Panc1 (cell line): ENCODE measurements around the gene MAP2K3. TPM values are rescaled to one million over a fixed set of nuclear protein-coding genes. Genes with fewer than 3 reads are reported as not detected.

Source experiments
- ATAC-seq: fragments of 200-7000 bp; cut with Tn5 transposase; 2 replicates; pipeline ENCODE4 v1.9.1; 2020; ENCODE audit warnings: mild to moderate bottlenecking, moderate library complexity
- BruUV-seq: library from RNA; stranded (reverse); fragments of 400-500 nt; replicated peaks from 2 replicates; lab custom pipeline; 2021; lab: Mats Ljungman, UMichigan
- CTCF ChIA-PET: fragments of 300-600 bp; sonication (Branson Sonifier 250); formaldehyde crosslinking; loops from one replicate; lab custom pipeline; 2022; ENCODE audit warnings: antibody characterized with exemption; lab: Charles Lee
- POLR2A ChIA-PET: fragments of 300-600 bp; sonication (Branson Sonifier 250); formaldehyde crosslinking; loops from one replicate; lab custom pipeline; 2022; ENCODE audit warnings: antibody characterized with exemption; lab: Charles Lee
- DNase-seq: peaks from one replicate; pipeline ENCODE4 v3.0.0-alpha.2; 2010; ENCODE audit warnings: low read depth, low spot score
- H3K27ac ChIP-seq: 2 replicates; pipeline ENCODE4 v1.5.1; 2011; ENCODE audit warnings: mild to moderate bottlenecking, low read length, inconsistent platforms
- H3K27me3 ChIP-seq: fragments of 200-500 bp; sonication (Bioruptor generic); 2 replicates; pipeline ENCODE4 v1.6.0; 2014; ENCODE audit warnings: low read length, inconsistent platforms; ENCODE audit not compliant: control insufficient read depth, insufficient read depth
- H3K36me3 ChIP-seq: fragments of 200-500 bp; sonication (Bioruptor generic); 2 replicates; pipeline ENCODE4 v1.5.1; 2014; ENCODE audit warnings: inconsistent platforms, mild to moderate bottlenecking, low read length, moderate library complexity; ENCODE audit not compliant: control insufficient read depth, insufficient read depth
- H3K4me1 ChIP-seq: 2 replicates; pipeline ENCODE4 v1.5.1; 2011; ENCODE audit warnings: inconsistent platforms, mild to moderate bottlenecking, low read length, moderate library complexity; ENCODE audit not compliant: control insufficient read depth, insufficient read depth
- H3K4me3 ChIP-seq, 2 experiments: 2 replicates each; pipeline ENCODE4 v1.5.1; 2011 to 2012; ENCODE audit warnings: low read depth in 2 of 2, low read length in 2 of 2, mild to moderate bottlenecking in 2 of 2, inconsistent platforms in 1 of 2, moderate library complexity in 1 of 2
- H3K9me3 ChIP-seq: fragments of 200-500 bp; sonication (Bioruptor generic); 2 replicates; pipeline ENCODE4 v1.5.1; 2014; ENCODE audit warnings: low read depth, mild to moderate bottlenecking, inconsistent platforms, low read length, moderate library complexity; ENCODE audit not compliant: control insufficient read depth, insufficient read depth
- POLR2AphosphoS5 ChIP-seq: IDR thresholded peaks from 2 replicates; pipeline ENCODE4 v1.6.1; 2012; ENCODE audit warnings: mild to moderate bottlenecking, low read depth, low read length, moderate library complexity
- SIN3A ChIP-seq: IDR thresholded peaks from 2 replicates; pipeline ENCODE4 v1.6.1; 2012; ENCODE audit warnings: low read depth, mild to moderate bottlenecking, low read length, moderate library complexity, borderline replicate concordance; ENCODE audit not compliant: insufficient read depth
- TCF7L2 ChIP-seq: IDR thresholded peaks from 2 replicates; pipeline ENCODE4 v1.6.1; 2011; ENCODE audit warnings: mild to moderate bottlenecking, low read depth, low read length, inconsistent platforms
- in situ Hi-C: cut with HindIII; loops from 2 replicates; pipeline ENCODE4 v1.10.0; 2016; ENCODE audit warnings: low sequenced_read_pairs, low pct_unique_long_range_greater_than_20kb
- intact Hi-C: fragments of 100-400 bp; cut with micrococcal nuclease; formaldehyde crosslinking; loops from one replicate; pipeline ENCODE4 v1.10.0; 2022; ENCODE audit not compliant: unreplicated experiment
- total RNA-seq: library from RNA; stranded (reverse); gene quantifications from one replicate; pipeline ENCODE4 v1.2.1, GENCODE V29; 2021; ENCODE audit not compliant: unreplicated experiment
- TF ChIP-seq, protein P1 (sequence below), 2 experiments: IDR thresholded peaks; 2 replicates each; pipeline ENCODE4 v1.6.1; 2011 to 2012; ENCODE audit warnings: low read depth in 2 of 2, control low read depth in 1 of 2, low read length in 1 of 2, mild to moderate bottlenecking in 1 of 2, moderate library complexity in 1 of 2; ENCODE audit not compliant: insufficient read depth in 1 of 2
- TF ChIP-seq, protein P2 (sequence below): fragments of 450-650 bp; IDR thresholded peaks from 2 replicates; pipeline ENCODE4 v1.5.1; 2017; ENCODE audit warnings: mild to moderate bottlenecking

Gene MAP2K3
- total RNA-seq, 1 experiment from 2014 or later: 44.4 TPM

DNA sequence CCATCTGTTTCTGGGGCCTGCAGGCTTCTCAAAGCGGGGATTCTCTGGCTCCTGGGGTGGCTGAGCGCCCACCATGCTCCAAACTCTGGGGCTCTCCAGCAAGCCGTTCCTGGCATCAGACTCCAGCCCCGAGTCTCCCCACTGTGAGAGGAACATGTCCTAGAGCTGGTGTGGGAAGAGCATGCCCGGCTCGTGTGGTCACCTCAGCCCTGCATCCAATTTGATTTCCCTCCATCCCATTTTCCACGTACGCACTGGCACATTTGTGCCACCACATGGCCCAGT lies 68.4 kb downstream of the MAP2K3 start:
- no TSS peak for BruUV-seq
- Histone ChIP-seq H3K4me3 (no peak overlapping the region), H3K36me3 (no peaks in the 10 kb centered on the region), H3K4me1 (no peaks in the 10 kb centered on the region), H3K27ac (no peak overlapping the region), H3K9me3 (no peaks in the 10 kb centered on the region), H3K27me3 (no peaks in the 10 kb centered on the region)
- TF ChIP-seq TCF7L2: no peak
- CTCF ChIA-PET: no interaction called here
- in situ Hi-C loops (no loop called here), intact Hi-C loops (no loop called here)
- DNase-seq (no peak), ATAC-seq (no peak)
- POLR2A ChIA-PET: no interaction called here

DNA sequence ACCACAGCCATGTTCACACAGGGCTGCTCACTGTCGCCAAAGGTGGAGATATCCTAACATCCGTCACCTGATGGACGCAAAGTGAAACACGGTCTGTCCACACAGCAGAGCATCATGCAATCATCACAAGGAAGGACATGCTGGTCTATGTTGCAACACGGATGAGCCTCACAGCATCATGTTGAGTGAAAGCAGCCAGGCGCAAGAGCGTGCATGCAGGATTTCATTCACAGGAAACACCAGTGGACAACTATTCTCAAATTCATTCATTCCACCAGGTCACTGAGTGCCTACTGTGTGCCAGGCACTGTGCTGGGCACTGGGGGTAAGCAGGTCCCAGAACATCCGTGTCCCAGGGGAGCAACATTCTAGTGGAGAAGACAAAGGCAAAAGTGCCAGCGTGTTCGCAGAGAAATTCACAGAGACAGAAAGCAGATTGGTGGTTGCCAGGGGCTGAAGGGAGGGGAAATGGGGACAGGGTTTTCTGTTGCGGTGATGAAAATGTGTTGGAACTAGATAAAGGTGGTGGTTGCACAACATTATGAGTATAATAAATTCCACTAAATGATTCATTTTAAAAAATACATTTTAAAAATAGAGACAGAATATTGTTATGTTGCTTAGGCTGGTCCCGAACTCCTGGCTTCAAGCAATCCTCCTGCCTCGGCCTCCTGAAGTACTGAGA lies 69.0 kb downstream of the MAP2K3 start:
- ATAC-seq: no peak
- DNase-seq: no peak

More for the DNA sequence above, 69.0 kb downstream of the MAP2K3 start:
- Histone ChIP-seq H3K4me1 (no peaks in the 10 kb centered on the region), H3K4me3 (no peak overlapping the region), H3K36me3 (no peaks in the 10 kb centered on the region), H3K27ac (no peak overlapping the region), H3K27me3 (no peaks in the 10 kb centered on the region), H3K9me3 (no peaks in the 10 kb centered on the region)
- in situ Hi-C loops (no loop called here), intact Hi-C loops (no loop called here)
- BruUV-seq: no TSS peak
- ChIA-PET POLR2A (no interaction called here), CTCF (no interaction called here)
- TF ChIP-seq, protein P1, sequence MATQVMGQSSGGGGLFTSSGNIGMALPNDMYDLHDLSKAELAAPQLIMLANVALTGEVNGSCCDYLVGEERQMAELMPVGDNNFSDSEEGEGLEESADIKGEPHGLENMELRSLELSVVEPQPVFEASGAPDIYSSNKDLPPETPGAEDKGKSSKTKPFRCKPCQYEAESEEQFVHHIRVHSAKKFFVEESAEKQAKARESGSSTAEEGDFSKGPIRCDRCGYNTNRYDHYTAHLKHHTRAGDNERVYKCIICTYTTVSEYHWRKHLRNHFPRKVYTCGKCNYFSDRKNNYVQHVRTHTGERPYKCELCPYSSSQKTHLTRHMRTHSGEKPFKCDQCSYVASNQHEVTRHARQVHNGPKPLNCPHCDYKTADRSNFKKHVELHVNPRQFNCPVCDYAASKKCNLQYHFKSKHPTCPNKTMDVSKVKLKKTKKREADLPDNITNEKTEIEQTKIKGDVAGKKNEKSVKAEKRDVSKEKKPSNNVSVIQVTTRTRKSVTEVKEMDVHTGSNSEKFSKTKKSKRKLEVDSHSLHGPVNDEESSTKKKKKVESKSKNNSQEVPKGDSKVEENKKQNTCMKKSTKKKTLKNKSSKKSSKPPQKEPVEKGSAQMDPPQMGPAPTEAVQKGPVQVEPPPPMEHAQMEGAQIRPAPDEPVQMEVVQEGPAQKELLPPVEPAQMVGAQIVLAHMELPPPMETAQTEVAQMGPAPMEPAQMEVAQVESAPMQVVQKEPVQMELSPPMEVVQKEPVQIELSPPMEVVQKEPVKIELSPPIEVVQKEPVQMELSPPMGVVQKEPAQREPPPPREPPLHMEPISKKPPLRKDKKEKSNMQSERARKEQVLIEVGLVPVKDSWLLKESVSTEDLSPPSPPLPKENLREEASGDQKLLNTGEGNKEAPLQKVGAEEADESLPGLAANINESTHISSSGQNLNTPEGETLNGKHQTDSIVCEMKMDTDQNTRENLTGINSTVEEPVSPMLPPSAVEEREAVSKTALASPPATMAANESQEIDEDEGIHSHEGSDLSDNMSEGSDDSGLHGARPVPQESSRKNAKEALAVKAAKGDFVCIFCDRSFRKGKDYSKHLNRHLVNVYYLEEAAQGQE (IDR thresholded peaks at IDR 0.05; ENCODE audit: insufficient read depth in 1 of 2, low read depth in 2 of 2, low read length in 1 of 2): no peak
- TF ChIP-seq TCF7L2 (no peak), POLR2AphosphoS5 (no peak), SIN3A (no peak)
- TF ChIP-seq, protein P2, sequence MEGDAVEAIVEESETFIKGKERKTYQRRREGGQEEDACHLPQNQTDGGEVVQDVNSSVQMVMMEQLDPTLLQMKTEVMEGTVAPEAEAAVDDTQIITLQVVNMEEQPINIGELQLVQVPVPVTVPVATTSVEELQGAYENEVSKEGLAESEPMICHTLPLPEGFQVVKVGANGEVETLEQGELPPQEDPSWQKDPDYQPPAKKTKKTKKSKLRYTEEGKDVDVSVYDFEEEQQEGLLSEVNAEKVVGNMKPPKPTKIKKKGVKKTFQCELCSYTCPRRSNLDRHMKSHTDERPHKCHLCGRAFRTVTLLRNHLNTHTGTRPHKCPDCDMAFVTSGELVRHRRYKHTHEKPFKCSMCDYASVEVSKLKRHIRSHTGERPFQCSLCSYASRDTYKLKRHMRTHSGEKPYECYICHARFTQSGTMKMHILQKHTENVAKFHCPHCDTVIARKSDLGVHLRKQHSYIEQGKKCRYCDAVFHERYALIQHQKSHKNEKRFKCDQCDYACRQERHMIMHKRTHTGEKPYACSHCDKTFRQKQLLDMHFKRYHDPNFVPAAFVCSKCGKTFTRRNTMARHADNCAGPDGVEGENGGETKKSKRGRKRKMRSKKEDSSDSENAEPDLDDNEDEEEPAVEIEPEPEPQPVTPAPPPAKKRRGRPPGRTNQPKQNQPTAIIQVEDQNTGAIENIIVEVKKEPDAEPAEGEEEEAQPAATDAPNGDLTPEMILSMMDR: no peak
